SK-N-SH treated with all-trans-retinoic acid at 6 μM for 48 hours (cell line): ENCODE measurements around the gene ADORA2A.

Experiments used
- ATAC-seq: fragments of 200-7000 bp; cut with Tn5 transposase; 3 replicates; pipeline ENCODE4 v1.9.1; 2020; ENCODE audit warnings: mild to moderate bottlenecking, moderate library complexity
- ARNTL ChIP-seq: fragments of 450-650 bp; formaldehyde crosslinking; IDR thresholded peaks from 2 replicates; pipeline ENCODE4 v1.5.0; 2020; ENCODE audit warnings: low read depth, mild to moderate bottlenecking, moderate library complexity, borderline replicate concordance
- CSDC2 ChIP-seq: fragments of 250-450 bp; sonication (Bioruptor Pico); IDR thresholded peaks from 2 replicates; pipeline ENCODE4 v1.5.0; 2020; ENCODE audit warnings: mild to moderate bottlenecking, moderate library complexity
- ESRRG ChIP-seq: fragments of 250-450 bp; sonication (Bioruptor Pico); IDR thresholded peaks from 2 replicates; pipeline ENCODE4 v1.6.1; 2021; ENCODE audit warnings: mild to moderate bottlenecking
- ISL1 ChIP-seq: fragments of 250-450 bp; sonication (Bioruptor Pico); IDR thresholded peaks from 2 replicates; pipeline ENCODE4 v2.1.2; 2022; ENCODE audit warnings: mild to moderate bottlenecking, moderate library complexity
- OSR1 ChIP-seq: fragments of 250-450 bp; sonication (Bioruptor Pico); IDR thresholded peaks from 2 replicates; pipeline ENCODE4 v1.8.0; 2022; ENCODE audit warnings: moderate library complexity, mild to moderate bottlenecking, inconsistent platforms
- PPARA ChIP-seq: fragments of 250-450 bp; sonication (Bioruptor Pico); IDR thresholded peaks from 2 replicates; pipeline ENCODE4 v1.5.0; 2020; ENCODE audit warnings: mild to moderate bottlenecking, borderline replicate concordance
- TCF4 ChIP-seq: fragments of 250-450 bp; sonication (Bioruptor Pico); IDR thresholded peaks from 2 replicates; pipeline ENCODE4 v1.8.0; 2021; ENCODE audit warnings: mild to moderate bottlenecking, moderate library complexity, borderline replicate concordance
- TOX ChIP-seq: fragments of 250-450 bp; sonication (Bioruptor Pico); IDR thresholded peaks from 2 replicates; pipeline ENCODE4 v1.8.0; 2021; ENCODE audit warnings: mild to moderate bottlenecking, moderate library complexity, borderline replicate concordance
- ZFP3 ChIP-seq: fragments of 250-450 bp; sonication (Bioruptor Pico); IDR thresholded peaks from 2 replicates; pipeline ENCODE4 v1.5.0; 2020; ENCODE audit warnings: mild to moderate bottlenecking, moderate library complexity
- ZFP30 ChIP-seq: fragments of 450-650 bp; formaldehyde crosslinking; IDR thresholded peaks from 2 replicates; pipeline ENCODE4 v1.5.0; 2022; ENCODE audit warnings: mild to moderate bottlenecking, moderate library complexity
- ZNF565 ChIP-seq: fragments of 450-650 bp; formaldehyde crosslinking; conservative IDR thresholded peaks from 2 replicates; pipeline ENCODE4 v1.5.0; 2020; ENCODE audit warnings: low read depth, mild to moderate bottlenecking, moderate library complexity
- ZNF8 ChIP-seq: fragments of 450-650 bp; formaldehyde crosslinking; IDR thresholded peaks from 2 replicates; pipeline ENCODE4 v1.5.0; 2020; ENCODE audit warnings: mild to moderate bottlenecking, moderate library complexity
- TF ChIP-seq, protein P1 (sequence below): fragments of 250-450 bp; sonication (Bioruptor Pico); IDR thresholded peaks from 2 replicates; pipeline ENCODE4 v1.5.1; 2021; ENCODE audit warnings: mild to moderate bottlenecking, moderate library complexity
- TF ChIP-seq, protein P2 (sequence below): fragments of 250-450 bp; sonication (Bioruptor Pico); IDR thresholded peaks from 2 replicates; pipeline ENCODE4 v1.5.1; 2020; ENCODE audit warnings: low read depth, mild to moderate bottlenecking, moderate library complexity
- TF ChIP-seq, protein P3 (sequence below): fragments of 250-450 bp; sonication (Bioruptor Pico); IDR thresholded peaks from 2 replicates; pipeline ENCODE4 v1.8.0; 2021; ENCODE audit warnings: low read depth, mild to moderate bottlenecking, moderate library complexity, borderline replicate concordance
- TF ChIP-seq, protein P4 (sequence below): fragments of 250-450 bp; sonication (Bioruptor Pico); IDR thresholded peaks from 2 replicates; pipeline ENCODE4 v1.5.0; 2020; ENCODE audit warnings: mild to moderate bottlenecking, moderate library complexity
- TF ChIP-seq, protein P5 (sequence below): fragments of 250-450 bp; sonication (Bioruptor Pico); IDR thresholded peaks from 2 replicates; pipeline ENCODE4 v1.8.0; 2020; ENCODE audit warnings: mild to moderate bottlenecking, moderate library complexity, borderline replicate concordance

The ADORA2A gene

DNA sequence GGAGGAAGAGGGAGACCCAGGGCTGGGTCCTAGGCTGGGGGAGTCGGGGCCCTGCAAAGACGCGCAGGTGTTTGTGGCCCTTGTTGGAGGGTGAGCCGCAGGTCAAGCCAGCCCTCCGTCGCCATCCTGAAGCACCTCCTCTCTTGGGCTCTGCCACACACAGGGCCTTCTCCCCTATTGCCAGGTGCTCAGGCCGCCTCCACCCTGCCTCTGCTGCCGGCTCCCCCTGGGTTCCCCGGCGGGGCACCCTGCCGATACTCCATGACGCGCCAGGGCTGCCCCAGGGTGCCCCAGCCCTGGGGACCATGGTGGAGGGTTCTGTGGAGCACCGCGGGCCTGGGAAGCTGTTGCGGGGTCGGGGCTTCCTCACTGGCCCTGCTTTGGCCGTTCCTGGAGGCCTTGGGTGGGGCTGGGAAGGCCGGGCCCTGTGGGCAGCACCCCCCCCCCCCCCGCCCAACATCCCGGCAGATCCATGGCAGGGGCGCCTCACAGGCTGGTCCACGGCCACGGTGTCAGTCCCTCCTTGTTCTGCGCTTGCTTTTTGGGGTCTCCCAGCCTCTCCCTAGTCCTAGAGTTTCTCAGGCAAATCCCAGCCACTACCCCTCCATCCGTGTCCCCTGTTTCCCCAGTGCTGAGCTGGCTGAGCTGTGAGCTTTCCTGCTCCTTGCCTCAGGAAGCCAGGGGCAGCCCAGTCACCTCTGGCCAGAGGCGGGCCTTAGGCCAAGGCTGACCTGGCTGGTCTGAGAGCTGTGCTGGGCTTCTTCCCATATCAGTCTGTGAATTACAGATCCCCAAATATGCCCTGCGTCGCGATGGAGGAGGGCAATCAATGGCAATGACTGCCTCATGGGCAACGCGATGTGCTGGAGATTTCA, 2.3 kb upstream of the ADORA2A start (continued):
- TF ChIP-seq, protein P1, sequence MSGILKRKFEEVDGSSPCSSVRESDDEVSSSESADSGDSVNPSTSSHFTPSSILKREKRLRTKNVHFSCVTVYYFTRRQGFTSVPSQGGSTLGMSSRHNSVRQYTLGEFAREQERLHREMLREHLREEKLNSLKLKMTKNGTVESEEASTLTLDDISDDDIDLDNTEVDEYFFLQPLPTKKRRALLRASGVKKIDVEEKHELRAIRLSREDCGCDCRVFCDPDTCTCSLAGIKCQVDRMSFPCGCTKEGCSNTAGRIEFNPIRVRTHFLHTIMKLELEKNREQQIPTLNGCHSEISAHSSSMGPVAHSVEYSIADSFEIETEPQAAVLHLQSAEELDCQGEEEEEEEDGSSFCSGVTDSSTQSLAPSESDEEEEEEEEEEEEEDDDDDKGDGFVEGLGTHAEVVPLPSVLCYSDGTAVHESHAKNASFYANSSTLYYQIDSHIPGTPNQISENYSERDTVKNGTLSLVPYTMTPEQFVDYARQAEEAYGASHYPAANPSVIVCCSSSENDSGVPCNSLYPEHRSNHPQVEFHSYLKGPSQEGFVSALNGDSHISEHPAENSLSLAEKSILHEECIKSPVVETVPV (CRISPR knock-in tag): no peak
- no peak for TF ChIP-seq TCF4

DNA sequence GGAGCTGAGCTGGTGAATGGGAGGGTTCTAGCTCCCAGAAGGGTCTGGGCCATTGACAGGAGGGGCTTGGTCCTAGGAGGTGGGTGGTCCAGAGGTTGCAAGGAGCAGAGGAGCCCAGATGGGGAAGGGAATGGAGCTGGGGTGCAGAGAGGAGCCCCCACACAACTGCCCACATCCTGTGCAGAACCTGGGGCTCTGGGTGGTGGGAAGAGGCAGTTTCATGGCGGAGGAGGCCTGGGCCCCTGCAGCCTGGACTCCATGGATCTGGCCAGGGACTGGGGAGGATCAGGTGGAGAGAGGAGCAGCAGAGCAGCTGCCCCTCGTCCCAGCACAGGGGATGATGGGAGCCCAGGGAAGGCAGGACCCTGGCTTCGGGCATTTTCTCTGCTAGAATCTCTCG, 963 bp upstream of the ADORA2A start:
- no peak for ATAC-seq
- no peak for TF ChIP-seq ARNTL (CRISPR knock-in tag)
- TF ChIP-seq CSDC2: no peak
- no peak for TF ChIP-seq ISL1 (CRISPR knock-in tag)
- no peak for TF ChIP-seq ESRRG (CRISPR knock-in tag)
- TF ChIP-seq ZNF565 (CRISPR knock-in tag): no peak
- TF ChIP-seq, protein P2, sequence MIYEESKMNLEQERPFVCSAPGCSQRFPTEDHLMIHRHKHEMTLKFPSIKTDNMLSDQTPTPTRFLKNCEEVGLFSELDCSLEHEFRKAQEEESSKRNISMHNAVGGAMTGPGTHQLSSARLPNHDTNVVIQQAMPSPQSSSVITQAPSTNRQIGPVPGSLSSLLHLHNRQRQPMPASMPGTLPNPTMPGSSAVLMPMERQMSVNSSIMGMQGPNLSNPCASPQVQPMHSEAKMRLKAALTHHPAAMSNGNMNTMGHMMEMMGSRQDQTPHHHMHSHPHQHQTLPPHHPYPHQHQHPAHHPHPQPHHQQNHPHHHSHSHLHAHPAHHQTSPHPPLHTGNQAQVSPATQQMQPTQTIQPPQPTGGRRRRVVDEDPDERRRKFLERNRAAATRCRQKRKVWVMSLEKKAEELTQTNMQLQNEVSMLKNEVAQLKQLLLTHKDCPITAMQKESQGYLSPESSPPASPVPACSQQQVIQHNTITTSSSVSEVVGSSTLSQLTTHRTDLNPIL (CRISPR knock-in tag): no peak
- TF ChIP-seq, protein P1 (CRISPR knock-in tag): no peak
- TF ChIP-seq OSR1 (CRISPR knock-in tag): no peak
- TF ChIP-seq ZNF8: no peak
- no peak for TF ChIP-seq TOX
- TF ChIP-seq ZFP3: no peak

DNA sequence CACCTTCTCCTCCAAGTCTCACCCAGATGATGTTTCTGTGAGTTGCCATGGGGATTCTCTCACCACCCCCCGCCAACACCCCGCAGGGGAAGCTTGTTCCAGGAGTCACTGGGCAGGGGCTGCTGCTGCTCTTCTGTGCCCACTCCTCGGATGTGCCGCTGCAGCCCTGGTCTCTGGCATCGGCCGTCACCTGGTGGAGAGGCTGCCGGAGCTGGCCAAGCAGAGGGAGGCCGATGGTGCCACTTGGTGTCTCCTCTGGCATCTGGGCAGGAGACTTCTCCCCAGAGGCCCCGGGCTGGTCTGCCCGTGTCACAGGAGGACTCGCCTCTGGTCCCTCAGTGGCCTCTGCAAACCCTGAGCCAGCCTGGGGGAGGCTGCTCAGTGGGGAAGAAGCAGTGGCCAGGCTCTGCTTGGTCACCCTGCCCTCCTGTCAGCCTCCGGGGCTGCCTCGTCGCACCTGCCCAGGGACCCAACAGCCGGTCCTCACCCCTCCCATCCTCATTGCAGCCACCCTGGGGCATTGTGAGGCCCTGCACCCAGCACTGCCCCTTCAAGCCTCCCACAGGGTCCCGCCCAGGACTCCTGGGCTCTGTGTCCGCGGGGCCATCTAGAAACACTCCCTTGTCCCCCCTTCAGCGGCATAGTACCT, 424 bp upstream of the ADORA2A start:
- ATAC-seq: no peak
- TF ChIP-seq ZNF8 (no peak), TOX (no peak), ESRRG (CRISPR knock-in tag) (no peak), ZFP3 (no peak), ZFP30 (no peak), ZNF565 (CRISPR knock-in tag) (no peak), OSR1 (CRISPR knock-in tag) (no peak), ISL1 (CRISPR knock-in tag) (no peak), PPARA (no peak)
- TF ChIP-seq, protein P3, sequence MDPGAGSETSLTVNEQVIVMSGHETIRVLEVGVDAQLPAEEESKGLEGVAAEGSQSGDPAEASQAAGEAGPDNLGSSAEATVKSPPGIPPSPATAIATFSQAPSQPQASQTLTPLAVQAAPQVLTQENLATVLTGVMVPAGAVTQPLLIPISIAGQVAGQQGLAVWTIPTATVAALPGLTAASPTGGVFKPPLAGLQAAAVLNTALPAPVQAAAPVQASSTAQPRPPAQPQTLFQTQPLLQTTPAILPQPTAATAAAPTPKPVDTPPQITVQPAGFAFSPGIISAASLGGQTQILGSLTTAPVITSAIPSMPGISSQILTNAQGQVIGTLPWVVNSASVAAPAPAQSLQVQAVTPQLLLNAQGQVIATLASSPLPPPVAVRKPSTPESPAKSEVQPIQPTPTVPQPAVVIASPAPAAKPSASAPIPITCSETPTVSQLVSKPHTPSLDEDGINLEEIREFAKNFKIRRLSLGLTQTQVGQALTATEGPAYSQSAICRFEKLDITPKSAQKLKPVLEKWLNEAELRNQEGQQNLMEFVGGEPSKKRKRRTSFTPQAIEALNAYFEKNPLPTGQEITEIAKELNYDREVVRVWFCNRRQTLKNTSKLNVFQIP (CRISPR knock-in tag): no peak
- TF ChIP-seq, protein P4, sequence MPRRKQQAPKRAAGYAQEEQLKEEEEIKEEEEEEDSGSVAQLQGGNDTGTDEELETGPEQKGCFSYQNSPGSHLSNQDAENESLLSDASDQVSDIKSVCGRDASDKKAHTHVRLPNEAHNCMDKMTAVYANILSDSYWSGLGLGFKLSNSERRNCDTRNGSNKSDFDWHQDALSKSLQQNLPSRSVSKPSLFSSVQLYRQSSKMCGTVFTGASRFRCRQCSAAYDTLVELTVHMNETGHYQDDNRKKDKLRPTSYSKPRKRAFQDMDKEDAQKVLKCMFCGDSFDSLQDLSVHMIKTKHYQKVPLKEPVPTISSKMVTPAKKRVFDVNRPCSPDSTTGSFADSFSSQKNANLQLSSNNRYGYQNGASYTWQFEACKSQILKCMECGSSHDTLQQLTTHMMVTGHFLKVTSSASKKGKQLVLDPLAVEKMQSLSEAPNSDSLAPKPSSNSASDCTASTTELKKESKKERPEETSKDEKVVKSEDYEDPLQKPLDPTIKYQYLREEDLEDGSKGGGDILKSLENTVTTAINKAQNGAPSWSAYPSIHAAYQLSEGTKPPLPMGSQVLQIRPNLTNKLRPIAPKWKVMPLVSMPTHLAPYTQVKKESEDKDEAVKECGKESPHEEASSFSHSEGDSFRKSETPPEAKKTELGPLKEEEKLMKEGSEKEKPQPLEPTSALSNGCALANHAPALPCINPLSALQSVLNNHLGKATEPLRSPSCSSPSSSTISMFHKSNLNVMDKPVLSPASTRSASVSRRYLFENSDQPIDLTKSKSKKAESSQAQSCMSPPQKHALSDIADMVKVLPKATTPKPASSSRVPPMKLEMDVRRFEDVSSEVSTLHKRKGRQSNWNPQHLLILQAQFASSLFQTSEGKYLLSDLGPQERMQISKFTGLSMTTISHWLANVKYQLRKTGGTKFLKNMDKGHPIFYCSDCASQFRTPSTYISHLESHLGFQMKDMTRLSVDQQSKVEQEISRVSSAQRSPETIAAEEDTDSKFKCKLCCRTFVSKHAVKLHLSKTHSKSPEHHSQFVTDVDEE: no peak
- TF ChIP-seq, protein P5, sequence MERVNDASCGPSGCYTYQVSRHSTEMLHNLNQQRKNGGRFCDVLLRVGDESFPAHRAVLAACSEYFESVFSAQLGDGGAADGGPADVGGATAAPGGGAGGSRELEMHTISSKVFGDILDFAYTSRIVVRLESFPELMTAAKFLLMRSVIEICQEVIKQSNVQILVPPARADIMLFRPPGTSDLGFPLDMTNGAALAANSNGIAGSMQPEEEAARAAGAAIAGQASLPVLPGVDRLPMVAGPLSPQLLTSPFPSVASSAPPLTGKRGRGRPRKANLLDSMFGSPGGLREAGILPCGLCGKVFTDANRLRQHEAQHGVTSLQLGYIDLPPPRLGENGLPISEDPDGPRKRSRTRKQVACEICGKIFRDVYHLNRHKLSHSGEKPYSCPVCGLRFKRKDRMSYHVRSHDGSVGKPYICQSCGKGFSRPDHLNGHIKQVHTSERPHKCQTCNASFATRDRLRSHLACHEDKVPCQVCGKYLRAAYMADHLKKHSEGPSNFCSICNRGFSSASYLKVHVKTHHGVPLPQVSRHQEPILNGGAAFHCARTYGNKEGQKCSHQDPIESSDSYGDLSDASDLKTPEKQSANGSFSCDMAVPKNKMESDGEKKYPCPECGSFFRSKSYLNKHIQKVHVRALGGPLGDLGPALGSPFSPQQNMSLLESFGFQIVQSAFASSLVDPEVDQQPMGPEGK (CRISPR knock-in tag): no peak
- TF ChIP-seq, protein P1 (CRISPR knock-in tag): no peak
